Trophoblast cell (in vitro differentiated cells and primary cell): ENCODE measurements around the gene FSCN2.

Experiments used
- DNase-seq, 2 donors: peaks; one replicate each; pipeline ENCODE4 v3.0.0-alpha.2; 2016
- H2AFZ ChIP-seq: 2 replicates; pipeline ENCODE4 v1.6.1; 2013; ENCODE audit warnings: low read length, moderate library complexity, mild to moderate bottlenecking; ENCODE audit not compliant: insufficient read depth, poor library complexity
- H2AK5ac ChIP-seq: 2 replicates; pipeline ENCODE4 v1.6.1; 2013; ENCODE audit warnings: mild to moderate bottlenecking, low read length
- H2BK120ac ChIP-seq: 2 replicates; pipeline ENCODE4 v1.6.1; 2013; ENCODE audit warnings: low read length, mild to moderate bottlenecking, moderate library complexity; ENCODE audit not compliant: insufficient read depth, poor library complexity
- H2BK12ac ChIP-seq: 2 replicates; pipeline ENCODE4 v1.6.1; 2013; ENCODE audit warnings: mild to moderate bottlenecking, low read length, moderate library complexity
- H2BK5ac ChIP-seq: 2 replicates; pipeline ENCODE4 v1.6.1; 2013; ENCODE audit warnings: low read length, low read depth, moderate library complexity, mild to moderate bottlenecking; ENCODE audit not compliant: poor library complexity
- H3K14ac ChIP-seq: 2 replicates; pipeline ENCODE4 v1.6.1; 2013; ENCODE audit warnings: mild to moderate bottlenecking, low read length
- H3K18ac ChIP-seq: 2 replicates; pipeline ENCODE4 v1.6.1; 2013; ENCODE audit warnings: mild to moderate bottlenecking, low read length
- H3K23ac ChIP-seq: 2 replicates; pipeline ENCODE4 v1.6.1; 2013; ENCODE audit warnings: low read length
- H3K27ac ChIP-seq: 2 replicates; pipeline ENCODE4 v1.5.1; 2013; ENCODE audit warnings: low read depth, mild to moderate bottlenecking, inconsistent platforms, low read length, moderate library complexity
- H3K27me3 ChIP-seq: 2 replicates; pipeline ENCODE4 v1.6.1; 2013; ENCODE audit warnings: inconsistent platforms, mild to moderate bottlenecking, low read length, moderate library complexity; ENCODE audit not compliant: insufficient read depth
- H3K36me3 ChIP-seq, 2 experiments: 1 replicate in 1 of 2; 2 replicates in 1 of 2; pipeline ENCODE4 v1.6.1; 2013; ENCODE audit warnings: low read length in 2 of 2, mild to moderate bottlenecking in 2 of 2, moderate library complexity in 1 of 2; ENCODE audit not compliant: insufficient read depth in 2 of 2, control insufficient read depth in 1 of 2
- H3K4ac ChIP-seq: 2 replicates; pipeline ENCODE4 v1.6.1; 2013; ENCODE audit warnings: low read depth, mild to moderate bottlenecking, low read length, moderate library complexity
- H3K4me1 ChIP-seq, 2 experiments: 1 replicate in 1 of 2; 2 replicates in 1 of 2; pipeline ENCODE4 v1.6.1; 2013; ENCODE audit warnings: low read length in 2 of 2, mild to moderate bottlenecking in 2 of 2, moderate library complexity in 1 of 2; ENCODE audit not compliant: insufficient read depth in 2 of 2, control insufficient read depth in 1 of 2
- H3K4me2 ChIP-seq: 2 replicates; pipeline ENCODE4 v1.6.1; 2013; ENCODE audit warnings: inconsistent platforms, mild to moderate bottlenecking, low read length, moderate library complexity
- H3K4me3 ChIP-seq: 2 replicates; pipeline ENCODE4 v1.5.1; 2013; ENCODE audit warnings: mild to moderate bottlenecking, low read depth, low read length, inconsistent platforms
- H3K79me1 ChIP-seq: one replicate; pipeline ENCODE4 v1.6.1; 2013; ENCODE audit warnings: low read length
- H3K79me2 ChIP-seq: 2 replicates; pipeline ENCODE4 v1.6.1; 2013; ENCODE audit warnings: low read length, mild to moderate bottlenecking; ENCODE audit not compliant: control insufficient read depth, insufficient read depth, poor library complexity
- H3K9ac ChIP-seq: 2 replicates; pipeline ENCODE4 v1.6.1; 2013; ENCODE audit warnings: mild to moderate bottlenecking, low read length
- H3K9me3 ChIP-seq: 2 replicates; pipeline ENCODE4 v1.6.1; 2013; ENCODE audit warnings: low read depth, mild to moderate bottlenecking, control low read depth, inconsistent platforms, low read length; ENCODE audit not compliant: insufficient read depth
- H4K12ac ChIP-seq: 2 replicates; pipeline ENCODE4 v1.6.1; 2013; ENCODE audit warnings: low read depth, mild to moderate bottlenecking, low read length, moderate library complexity
- H4K8ac ChIP-seq: 2 replicates; pipeline ENCODE4 v1.6.1; 2013; ENCODE audit warnings: low read depth, mild to moderate bottlenecking, low read length, moderate library complexity
- H4K91ac ChIP-seq: one replicate; pipeline ENCODE4 v1.6.1; 2013; ENCODE audit warnings: low read depth, mild to moderate bottlenecking, low read length, moderate library complexity
- WGBS: extraction: QIAGEN DNeasy Blood & Tissue Kit; methylation state at CpG from one replicate; pipeline ENCODE4 v1.1.7; 2013; ENCODE audit warnings: missing lambda C conversion rate; ENCODE audit not compliant: insufficient read length, insufficient coverage; ENCODE audit errors: extremely low coverage; 5-methylcytosine and 5-hydroxymethylcytosine counted together

The FSCN2 gene

DNA sequence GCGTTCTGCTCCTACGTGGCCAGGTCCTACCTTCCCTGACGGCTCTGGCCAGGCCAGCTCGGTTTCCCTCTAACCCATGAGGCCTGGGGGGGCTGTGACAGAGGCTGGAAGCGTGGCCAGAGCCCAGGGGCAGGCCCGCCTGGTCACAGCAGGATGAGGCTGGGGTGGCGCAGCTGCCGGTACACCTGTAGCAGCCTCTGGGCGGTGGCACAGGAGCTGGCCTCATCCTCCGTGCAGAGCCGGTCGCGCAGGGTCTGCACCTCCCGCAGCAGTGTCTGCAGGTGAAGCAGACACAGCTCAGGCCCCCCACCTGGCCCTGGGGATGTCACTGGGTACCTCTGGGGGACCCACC lies 12.5 kb downstream of the FSCN2 start:
- Histone ChIP-seq H3K4me3 (no peak overlapping the region), H3K4ac (no peak overlapping the region), H4K91ac (no peak overlapping the region), H4K8ac (no peak overlapping the region), H3K18ac (no peak overlapping the region), H2BK5ac (no peak overlapping the region), H2AK5ac (no peak overlapping the region), H3K79me2 (no peaks in the 10 kb centered on the region), H3K79me1 (no peaks in the 10 kb centered on the region), H3K36me3 (peaks cover 45 to 49% of the 10 kb centered on the region in 2 experiments), H4K12ac (no peak overlapping the region), H3K14ac (no peak overlapping the region), H3K23ac (no peak overlapping the region), H2BK120ac (no peak overlapping the region), H3K27ac (no peak overlapping the region), H3K9ac (no peak overlapping the region), H3K4me2 (no peak overlapping the region), H3K27me3 (peaks cover 6% of the 10 kb centered on the region), H3K9me3 (peaks cover 8% of the 10 kb centered on the region), H3K4me1 (peaks cover 0 to 1% of the 10 kb centered on the region in 2 experiments), H2BK12ac (no peak overlapping the region), H2AFZ (no peak overlapping the region)
- DNase-seq: no peak
- no CpG with 5 or more reads among the region's 14 CpGs for WGBS

DNA sequence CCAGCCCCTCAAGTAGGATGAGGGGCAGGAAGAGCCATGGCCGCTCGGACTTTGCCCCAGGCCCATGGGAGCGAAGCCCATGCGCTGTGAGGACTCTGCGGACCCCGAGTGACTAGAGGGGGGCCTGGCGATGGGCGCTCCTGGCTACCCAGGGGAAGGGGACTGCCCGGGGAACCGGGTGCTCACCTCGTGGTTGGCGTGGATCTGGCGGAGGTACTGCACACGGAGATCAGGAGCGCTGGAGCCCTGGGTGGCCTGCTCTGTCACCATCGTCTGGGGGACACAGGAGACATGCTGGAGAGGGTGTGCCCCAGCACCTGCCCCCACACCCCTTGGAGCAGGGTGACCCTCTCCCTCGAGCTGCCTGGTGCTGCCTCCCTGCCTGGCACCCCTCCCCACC lies 12.9 kb downstream of the FSCN2 start:
- Histone ChIP-seq H4K91ac (no peak overlapping the region), H3K9me3 (peaks cover 8% of the 10 kb centered on the region), H3K23ac (no peak overlapping the region), H3K36me3 (peaks cover 50 to 54% of the 10 kb centered on the region in 2 experiments), H3K4ac (no peak overlapping the region), H3K4me1 (peaks cover 0 to 1% of the 10 kb centered on the region in 2 experiments), H2BK12ac (no peak overlapping the region), H3K4me2 (no peak overlapping the region), H4K12ac (no peak overlapping the region), H2BK120ac (no peak overlapping the region), H3K14ac (no peak overlapping the region), H2BK5ac (no peak overlapping the region), H3K18ac (no peak overlapping the region), H2AFZ (no peak overlapping the region), H2AK5ac (no peak overlapping the region), H3K9ac (no peak overlapping the region), H3K79me1 (no peaks in the 10 kb centered on the region), H4K8ac (no peak overlapping the region), H3K79me2 (no peaks in the 10 kb centered on the region), H3K27me3 (peaks cover 6% of the 10 kb centered on the region), H3K27ac (no peak overlapping the region), H3K4me3 (no peak overlapping the region)
- no CpG with 5 or more reads among the region's 17 CpGs for WGBS
- no peak for DNase-seq

DNA sequence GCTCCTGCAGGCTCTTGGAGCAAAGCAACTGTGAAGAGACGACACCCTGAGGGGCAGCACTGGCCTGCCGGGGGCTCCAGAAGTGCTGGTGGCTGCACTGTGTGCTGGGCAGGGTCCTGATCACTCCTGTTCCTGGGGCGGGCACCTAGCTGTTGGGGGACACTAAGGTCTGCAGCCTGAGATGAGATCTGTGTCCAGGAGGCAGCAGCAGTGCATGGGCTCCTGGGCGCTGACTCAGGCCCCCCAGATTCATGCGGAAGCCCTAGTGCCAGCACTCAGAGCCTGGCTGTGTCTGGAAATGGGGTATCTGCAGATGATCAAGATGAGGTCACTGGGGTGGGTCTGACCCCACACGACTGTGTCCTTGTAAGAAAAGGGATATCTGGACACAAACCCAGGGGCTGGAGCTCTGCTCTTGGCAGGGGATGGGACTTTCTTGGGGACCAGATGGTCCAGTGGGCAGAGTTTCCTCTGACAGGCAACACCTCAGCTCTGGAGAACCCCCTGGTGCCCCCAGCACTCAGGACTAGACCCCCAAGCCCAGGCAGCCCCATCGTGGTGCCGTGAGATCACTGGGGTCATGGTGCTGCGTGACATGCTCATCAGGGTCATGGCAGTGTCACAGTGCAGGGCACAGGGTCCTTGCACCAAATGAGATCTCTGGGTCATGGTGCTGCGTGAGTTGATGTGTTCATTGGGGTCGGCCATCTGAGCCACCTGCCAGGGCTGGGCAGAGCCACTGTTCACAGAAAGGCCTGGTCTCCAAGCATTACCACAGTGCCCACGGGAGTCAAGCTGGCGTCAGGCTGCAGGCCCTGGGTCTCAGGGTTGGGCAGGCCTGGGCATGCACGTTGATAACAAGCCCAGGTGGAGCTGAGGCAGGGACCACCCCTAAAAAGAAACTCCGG lies 14.5 kb downstream of the FSCN2 start:
- Histone ChIP-seq H3K18ac (no peak overlapping the region), H2AFZ (no peak overlapping the region), H3K79me2 (no peaks in the 10 kb centered on the region), H3K27me3 (no peaks in the 10 kb centered on the region), H4K91ac (no peak overlapping the region), H2BK12ac (no peak overlapping the region), H3K36me3 (peaks cover 64 to 69% of the 10 kb centered on the region in 2 experiments), H3K9ac (no peak overlapping the region), H4K12ac (no peak overlapping the region), H3K4me1 (no peaks in the 10 kb centered on the region), H3K4me2 (no peak overlapping the region), H3K14ac (no peak overlapping the region), H3K9me3 (no peaks in the 10 kb centered on the region), H3K27ac (no peak overlapping the region), H3K4me3 (no peak overlapping the region), H4K8ac (no peak overlapping the region), H3K23ac (no peak overlapping the region), H2BK120ac (no peak overlapping the region), H3K4ac (no peak overlapping the region), H2AK5ac (no peak overlapping the region), H3K79me1 (no peaks in the 10 kb centered on the region), H2BK5ac (no peak overlapping the region)
- no CpG with 5 or more reads among the region's 15 CpGs for WGBS
- no peak for DNase-seq

DNA sequence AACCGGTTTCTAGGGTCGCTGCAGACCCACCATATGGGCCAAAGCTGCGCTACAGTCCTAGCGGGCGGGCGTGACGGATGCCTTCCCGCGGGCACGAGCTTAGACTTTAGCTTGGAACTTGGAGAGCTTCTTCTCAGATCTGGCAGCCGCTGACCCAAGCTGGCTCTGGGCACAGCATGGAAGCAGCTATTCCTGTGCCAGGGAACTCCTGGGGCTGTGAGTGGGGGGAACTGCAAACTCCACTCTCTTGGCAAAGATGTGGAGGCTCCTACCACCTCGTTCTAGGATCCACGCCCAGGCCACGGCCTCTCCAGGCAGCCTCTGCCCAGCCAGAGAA lies 15.1 kb downstream of the FSCN2 start:
- Histone ChIP-seq H3K14ac (no peak overlapping the region), H4K91ac (no peak overlapping the region), H3K27me3 (no peaks in the 10 kb centered on the region), H3K27ac (no peak overlapping the region), H4K8ac (no peak overlapping the region), H3K18ac (no peak overlapping the region), H3K23ac (no peak overlapping the region), H2AFZ (no peak overlapping the region), H2AK5ac (no peak overlapping the region), H3K79me1 (no peaks in the 10 kb centered on the region), H3K79me2 (no peaks in the 10 kb centered on the region), H4K12ac (no peak overlapping the region), H3K4me2 (no peak overlapping the region), H3K36me3 (peaks cover 69 to 73% of the 10 kb centered on the region in 2 experiments), H3K4me3 (no peak overlapping the region), H3K9ac (no peak overlapping the region), H2BK120ac (no peak overlapping the region), H3K4me1 (no peaks in the 10 kb centered on the region), H3K4ac (no peak overlapping the region), H3K9me3 (no peaks in the 10 kb centered on the region), H2BK5ac (no peak overlapping the region), H2BK12ac (no peak overlapping the region)
- DNase-seq: no peak
- WGBS: no CpG with 5 or more reads among the region's 14 CpGs
